Stimulated activated CD8-positive, alpha-beta memory T cell treated with anti-CD3 and anti-CD28 coated beads, Interleukin-4, amount 100 ng/mL, for 1 hour (primary cell): Measurements from ENCODE around the gene SLC39A1.
A peak's percentile ranks its signal among the peaks of the same experiment; 100 is the strongest.
"Not testable (repeated sequence)": the region's sequence is repeated elsewhere in the genome, so short reads cannot be mapped to it uniquely, and the experiment has no call there.

Experiments used
- DNase-seq, 2 donors: peaks; one replicate each; pipeline ENCODE4 v3.0.0-alpha.2; 2020; ENCODE audit warnings: low read depth in 2 of 2, low spot score in 1 of 2

The SLC39A1 gene

DNA sequence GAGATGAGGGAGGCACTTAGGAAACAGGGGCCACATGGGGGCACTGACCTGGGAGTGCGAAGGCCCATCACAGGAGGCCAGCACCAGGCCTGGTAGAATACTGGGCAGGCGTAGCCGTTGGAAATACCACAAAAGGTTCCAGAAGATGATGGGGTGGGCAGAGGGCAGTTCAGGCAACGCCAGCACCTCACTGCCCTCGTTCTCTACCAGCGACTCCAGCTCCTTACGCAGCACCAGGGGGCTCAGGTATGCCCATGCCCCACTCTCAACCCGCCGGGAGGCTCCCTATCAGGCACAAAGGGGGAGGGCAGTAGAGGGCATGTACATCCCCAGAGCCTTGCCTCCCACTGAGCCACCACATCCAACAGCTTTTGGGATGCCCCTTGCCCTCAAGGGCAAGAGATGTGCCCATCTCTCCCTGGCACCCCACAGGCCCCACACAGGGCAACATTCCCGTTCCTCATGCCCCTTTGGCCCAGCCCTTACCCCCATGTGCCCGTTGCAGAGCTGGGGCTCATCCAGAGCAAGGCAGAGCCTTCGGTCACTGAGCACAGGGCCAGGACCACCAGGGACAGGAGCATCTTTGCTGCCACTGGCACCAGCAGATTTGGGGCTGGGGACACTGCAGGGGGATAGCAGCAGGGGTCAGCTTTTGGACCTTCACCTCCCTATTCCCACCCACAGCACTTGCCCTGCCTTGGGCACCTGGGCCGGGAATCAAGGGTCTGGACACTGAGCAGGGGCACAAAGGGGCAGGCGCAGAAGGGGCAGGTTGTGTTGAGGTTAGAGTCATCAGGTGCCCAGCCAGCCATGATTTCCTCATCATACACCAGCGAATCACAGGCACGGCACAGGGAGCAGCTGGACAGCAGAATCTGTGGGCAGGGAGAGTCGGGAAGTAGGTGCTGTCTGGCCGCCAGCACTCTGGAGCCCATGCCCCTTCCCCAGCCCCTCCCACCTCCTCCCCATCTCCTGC, 30.9 kb downstream of the SLC39A1 start:
- no peak for DNase-seq

DNA sequence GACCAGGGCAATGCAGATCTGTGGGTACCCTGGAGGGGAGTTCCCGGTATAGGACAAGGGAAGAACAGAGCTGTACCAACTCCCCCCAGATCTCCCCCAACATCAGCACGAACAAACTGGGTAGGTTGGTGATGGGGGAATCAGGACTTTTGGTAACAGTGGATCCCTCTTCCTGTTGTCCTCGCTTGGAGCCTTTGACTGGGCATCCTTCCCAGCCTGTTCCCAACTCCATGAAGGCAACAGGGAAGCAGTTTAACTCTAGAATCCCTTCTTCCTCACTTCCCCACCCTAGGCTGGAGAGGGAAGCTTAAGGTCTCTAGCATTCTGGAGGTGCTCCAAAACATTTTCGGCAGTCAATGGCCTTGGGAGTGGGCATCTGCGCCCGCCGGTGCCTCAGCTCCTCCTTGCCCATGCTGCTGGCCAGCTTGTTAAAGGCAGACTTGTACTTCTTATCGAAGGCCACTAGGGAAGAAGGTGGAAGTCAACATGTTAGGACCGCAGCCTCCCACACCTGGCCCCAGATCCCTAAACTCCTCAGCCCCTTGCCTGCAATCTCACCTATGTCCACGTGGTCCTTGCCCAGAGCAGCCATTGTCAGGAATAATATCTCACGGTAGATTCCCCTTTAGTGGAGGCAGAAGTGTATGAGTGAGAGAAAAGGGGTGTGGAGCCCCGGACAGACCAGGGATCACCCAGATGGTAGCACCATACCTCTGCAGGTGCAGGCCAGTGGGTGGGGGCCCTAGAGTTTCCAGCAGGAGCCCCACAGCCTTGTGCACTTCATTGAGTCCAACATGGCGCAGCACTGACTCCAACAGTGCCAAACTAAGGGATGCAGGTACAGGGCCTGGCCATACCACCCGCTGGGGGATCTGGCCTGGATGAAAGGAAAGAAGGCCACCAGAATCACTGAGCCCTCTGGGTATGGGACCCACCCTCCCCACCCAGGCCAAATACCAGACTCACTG, 33.1 kb downstream of the SLC39A1 start:
- no peak for DNase-seq

GRCh38 chr1:153929426-153929825, 33.9 kb downstream of the SLC39A1 start:
- no peak for DNase-seq

DNA sequence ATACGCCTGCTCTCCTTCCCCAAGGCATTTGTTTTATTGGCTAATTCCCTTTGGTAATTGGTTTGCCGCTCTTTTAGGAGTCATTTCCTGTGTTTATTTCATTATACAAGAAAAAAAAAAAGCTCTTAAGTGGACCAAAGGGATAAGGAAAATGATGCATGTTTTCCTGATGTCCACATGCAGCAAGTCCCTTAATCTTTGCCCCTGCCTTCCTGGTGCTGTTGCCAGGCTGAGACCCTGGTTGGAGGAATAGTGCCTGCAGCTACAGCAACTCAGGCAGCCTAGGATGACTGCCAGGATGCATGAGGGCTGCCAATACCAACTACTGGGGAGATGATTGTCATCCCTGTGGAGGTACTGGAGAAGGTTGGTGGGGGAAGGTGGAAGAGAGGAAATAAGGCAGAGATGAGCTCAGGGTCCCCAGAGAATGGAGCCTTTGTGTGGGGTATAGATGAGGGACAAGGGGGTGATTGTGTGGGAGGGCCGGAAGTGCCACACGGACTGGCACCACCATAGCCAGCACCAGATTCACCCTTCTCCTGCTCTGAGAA, 34.5 kb downstream of the SLC39A1 start:
- DNase-seq = no peak

DNA sequence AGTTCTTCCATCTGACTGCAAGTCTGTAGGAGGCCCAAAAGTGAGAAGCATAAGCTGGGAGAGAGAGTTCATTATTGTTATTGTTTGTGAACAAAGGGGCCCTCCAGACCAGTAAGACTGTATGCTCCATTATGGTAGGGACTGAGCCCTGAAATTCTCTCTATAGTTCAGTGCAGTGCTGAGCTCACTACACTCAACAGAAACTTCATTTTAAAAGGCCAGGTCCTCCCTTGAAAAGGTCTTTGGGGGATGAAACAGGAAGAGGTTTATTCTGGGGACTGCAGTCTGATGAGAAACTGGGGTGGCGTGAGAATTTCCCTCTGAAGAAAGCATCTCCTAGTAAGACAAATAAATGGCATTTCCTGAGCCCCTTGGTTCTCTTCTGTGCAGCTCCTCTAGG, 35.1 kb downstream of the SLC39A1 start:
- DNase-seq = no peak

GRCh38 chr1:153926405-153926804, 36.9 kb downstream of the SLC39A1 start:
- no peak for DNase-seq

- peak; percentile 92 to 97 for DNase-seq
Measured at GRCh38 chr1:153922972-153923925, 40.1 kb downstream of the SLC39A1 start, which contains the start of gene GATAD2B. Gene GATAD2B, minus strand, starts transcription at chr1:153922972. Its CDS starts 94,625 bp downstream, at chr1:153828347.

- peak; percentile 31 to 35 for DNase-seq
Measured at GRCh38 chr1:153922076-153922971, 41.0 kb downstream of the SLC39A1 start.

- DNase-seq = no peak
Measured at GRCh38 chr1:153921803-153922075, 41.6 kb downstream of the SLC39A1 start.

GRCh38 chr1:153921080-153921802, 42.1 kb downstream of the SLC39A1 start:
- no peak for DNase-seq

GRCh38 chr1:153919876-153920852, 43.2 kb downstream of the SLC39A1 start:
- no peak for DNase-seq

- DNase-seq = no peak
Measured at GRCh38 chr1:153916297-153916696, 47.0 kb downstream of the SLC39A1 start.

GRCh38 chr1:153912349-153912748, 51.0 kb downstream of the SLC39A1 start:
- no peak for DNase-seq

GRCh38 chr1:153910560-153910959, 52.8 kb downstream of the SLC39A1 start:
- DNase-seq = not testable (repeated sequence)
